ENCODE measurements around the gene GALNT10. TPM values are rescaled to one million over a fixed set of nuclear protein-coding genes. Genes with fewer than 3 reads are reported as not detected.

Gene GALNT10
- total RNA-seq, 2 donors from 2014 or later, result 48.3 to 52.6 TPM

DNA sequence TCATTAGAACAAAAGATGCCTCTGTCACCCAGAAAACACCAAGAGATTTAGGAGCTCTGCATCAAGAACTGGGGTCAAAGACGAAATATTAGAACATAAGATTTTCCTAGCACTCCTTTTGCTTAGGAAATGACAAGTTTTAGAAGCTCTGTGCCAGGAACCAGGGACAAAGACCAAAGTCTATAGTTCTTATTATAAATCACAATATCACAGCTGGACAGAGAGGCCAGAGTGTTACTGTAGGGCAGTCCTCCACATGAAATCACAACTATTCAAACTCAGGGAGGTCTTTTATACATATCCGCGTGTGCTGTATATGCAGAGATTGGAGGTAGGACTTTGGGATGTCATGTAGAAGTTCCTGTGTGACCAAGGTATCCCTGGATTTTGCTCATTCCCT, 138.5 kb downstream of the GALNT10 start:
- intact Hi-C loops (cut with DNase I, micrococcal nuclease), result no loop called here
- ATAC-seq (no peak), DNase-seq (no peak)

DNA sequence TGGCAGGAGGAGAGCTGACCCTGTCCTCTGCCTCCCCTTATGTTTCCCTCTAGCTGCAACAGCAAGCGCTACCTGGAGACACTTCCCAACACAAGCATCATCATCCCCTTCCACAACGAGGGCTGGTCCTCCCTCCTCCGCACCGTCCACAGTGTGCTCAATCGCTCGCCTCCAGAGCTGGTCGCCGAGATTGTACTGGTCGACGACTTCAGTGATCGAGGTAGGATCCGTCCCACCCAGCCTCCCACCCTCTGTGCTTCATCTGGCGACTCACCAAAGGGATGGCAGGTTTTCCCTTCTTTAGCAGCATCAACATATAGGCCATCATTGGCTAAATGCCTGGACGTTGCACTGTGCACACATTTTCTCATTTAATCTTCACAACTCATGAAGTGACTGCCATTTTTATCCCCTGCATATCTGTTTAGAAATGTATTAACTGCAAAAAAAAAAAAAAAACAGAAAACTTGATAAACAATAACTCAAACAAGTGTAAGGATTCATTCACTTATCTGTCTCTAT, 139.0 kb downstream of the GALNT10 start:
- intact Hi-C loops (cut with DNase I, micrococcal nuclease), result no loop called here
- ATAC-seq, result no peak

DNA sequence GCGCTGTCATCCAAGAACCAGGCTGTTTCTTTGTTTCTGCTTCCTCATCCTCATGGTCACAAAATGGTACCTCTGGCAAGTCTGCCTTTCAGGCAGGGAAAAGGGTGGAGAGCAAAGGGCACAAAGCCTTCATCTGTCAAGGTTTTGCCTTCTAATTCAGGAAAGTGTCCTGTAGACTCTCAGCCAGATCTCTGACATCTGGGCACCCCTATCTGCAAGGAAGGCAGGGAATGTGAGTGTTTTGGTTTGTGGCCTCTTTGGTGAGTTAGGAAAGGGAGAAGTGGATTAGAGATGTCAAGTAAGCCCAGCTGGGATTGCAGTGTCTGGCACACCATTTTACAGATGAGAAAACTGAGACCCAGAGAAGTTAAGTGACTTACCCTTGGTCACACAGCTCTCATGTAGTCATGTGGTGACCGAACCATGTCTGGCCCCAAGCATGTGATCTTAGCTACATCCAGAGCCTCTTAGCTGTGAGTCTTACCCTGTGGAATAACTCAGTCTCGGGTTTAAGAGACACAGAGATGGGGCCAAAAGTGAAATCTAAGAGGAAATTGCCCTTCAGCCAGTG, 139.6 kb downstream of the GALNT10 start:
- ATAC-seq (no peak), DNase-seq (no peak)
- intact Hi-C loops (cut with DNase I, micrococcal nuclease), result no loop called here

More for the DNA sequence above, 139.0 kb downstream of the GALNT10 start:
- no peak for DNase-seq

GRCh38 chr5:154331232-154331631, 140.7 kb downstream of the GALNT10 start:
- ATAC-seq, result no peak
- DNase-seq, result no peak
- intact Hi-C loops (cut with DNase I, micrococcal nuclease), result no loop called here

DNA sequence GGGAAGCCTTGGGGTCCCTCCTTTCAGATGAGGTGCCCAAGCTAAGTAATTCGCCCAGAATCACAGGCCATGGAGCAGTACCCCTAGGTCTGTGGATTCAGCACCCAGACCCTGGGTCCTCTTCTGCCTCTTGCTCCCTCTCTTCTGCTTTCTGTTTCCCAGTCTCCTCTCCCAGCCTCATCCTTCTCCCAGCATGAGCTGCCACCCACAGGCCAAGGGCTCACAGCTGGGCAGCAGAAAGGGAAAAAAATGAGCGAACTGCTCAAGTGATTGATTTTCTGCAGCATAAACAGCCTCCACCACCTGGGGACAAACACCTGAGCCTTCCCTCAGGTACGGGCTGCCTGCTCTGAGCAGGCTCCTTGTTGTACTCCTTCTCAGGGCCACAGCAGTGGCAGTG, 141.4 kb downstream of the GALNT10 start:
- DNase-seq (no peak), ATAC-seq (no peak)
- intact Hi-C loops (cut with DNase I, micrococcal nuclease), result no loop called here

DNA sequence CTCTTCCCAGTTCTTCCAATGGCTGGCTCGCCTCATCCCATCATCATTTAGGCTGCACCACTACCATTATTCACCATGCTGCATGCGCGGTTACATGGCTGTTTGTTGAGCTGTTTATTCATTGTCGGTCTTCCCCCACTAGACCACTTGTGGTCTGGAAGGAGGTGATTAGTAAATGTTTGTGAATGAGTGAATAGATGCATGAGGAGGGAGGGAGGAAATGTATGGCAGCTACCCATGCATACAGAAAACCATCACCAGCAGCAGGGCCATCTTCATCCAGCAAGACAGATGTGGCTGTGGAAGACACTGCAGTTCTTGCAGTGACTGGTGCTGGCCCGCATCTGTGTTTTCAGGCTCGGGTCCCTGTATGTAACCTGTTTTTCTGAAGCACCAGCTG, 141.9 kb downstream of the GALNT10 start:
- ATAC-seq, result no peak

DNA sequence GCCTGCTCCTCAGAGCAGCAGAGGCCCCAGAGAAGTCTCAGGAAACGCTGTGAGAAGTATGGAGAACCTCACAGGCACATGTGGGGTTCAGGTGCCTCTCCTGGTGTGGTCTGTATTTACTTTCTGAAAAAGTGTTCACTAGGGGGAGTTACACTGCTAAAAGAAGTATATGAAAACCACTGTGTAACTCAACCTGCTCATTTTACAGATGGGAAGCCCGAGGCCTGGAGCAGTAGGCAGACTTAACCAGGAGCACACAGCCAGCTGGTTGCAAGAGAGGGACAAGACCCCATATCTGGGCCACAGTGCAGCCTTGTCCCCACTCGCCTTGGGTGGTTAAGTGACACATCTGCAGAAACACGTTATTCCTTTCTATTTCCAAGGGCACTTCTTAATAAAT, 142.5 kb downstream of the GALNT10 start:
- intact Hi-C loops (cut with DNase I, micrococcal nuclease), result no loop called here
- DNase-seq (no peak), ATAC-seq (no peak)

More for the DNA sequence above, 141.9 kb downstream of the GALNT10 start:
- no peak for DNase-seq
- intact Hi-C loops (cut with DNase I, micrococcal nuclease), result no loop called here

DNA sequence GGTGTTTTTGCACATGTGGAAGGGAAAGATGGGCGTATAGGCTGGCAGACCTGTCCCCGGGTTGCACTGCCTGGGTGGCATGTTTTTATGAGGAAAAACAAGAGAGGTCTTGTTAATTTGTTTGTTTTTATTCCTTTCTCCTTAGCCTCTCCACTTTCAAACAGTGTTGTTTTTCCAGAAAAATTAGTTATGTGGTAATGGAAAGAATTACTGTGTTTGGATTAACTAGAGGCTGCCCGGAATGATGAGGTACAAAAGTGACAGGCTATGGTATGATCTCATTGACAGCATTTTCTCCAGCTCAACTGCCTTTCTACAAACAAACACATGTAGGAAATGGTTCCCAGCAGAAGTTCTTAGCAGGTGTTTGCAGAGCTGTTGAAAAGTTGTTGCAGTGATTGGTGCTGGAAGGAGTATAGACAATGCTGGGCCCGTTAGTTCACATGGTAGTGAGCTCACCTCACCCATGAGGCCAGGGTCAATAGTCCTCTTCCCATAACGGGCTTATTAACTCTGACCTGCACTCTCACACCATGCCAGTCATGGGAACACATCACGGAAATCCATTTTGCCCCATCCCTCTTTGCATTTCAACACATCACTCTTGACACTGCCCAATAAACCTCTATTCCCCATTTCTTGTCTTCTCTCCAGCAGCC, 144.0 kb downstream of the GALNT10 start:
- DNase-seq (no peak), ATAC-seq (peak; percentile 9)
- intact Hi-C loops (cut with DNase I, micrococcal nuclease), result no loop called here

DNA sequence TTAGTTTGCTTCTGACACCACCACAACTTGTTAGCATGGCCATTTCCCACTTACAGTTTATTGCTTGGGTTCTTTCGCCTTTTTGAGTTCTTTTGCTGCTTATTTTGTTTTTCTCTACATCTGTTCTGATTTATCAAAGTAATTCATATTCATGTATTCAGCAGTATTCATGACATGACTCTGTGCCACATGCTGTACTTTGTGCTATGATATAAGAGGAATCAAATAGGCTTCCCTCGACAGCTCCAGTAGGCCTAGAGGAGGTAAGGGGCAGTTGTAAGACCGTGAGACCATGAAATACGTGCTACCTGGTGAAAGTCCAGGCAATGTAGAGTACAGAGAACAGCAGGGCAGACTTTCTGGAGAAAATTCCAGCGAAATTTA, 144.5 kb downstream of the GALNT10 start:
- ATAC-seq (no peak), DNase-seq (no peak)
- intact Hi-C loops (cut with DNase I, micrococcal nuclease), result no loop called here

- no peak for ATAC-seq
- intact Hi-C loops (cut with DNase I, micrococcal nuclease), result no loop called here
- no peak for DNase-seq
These were observed 151.1 kb downstream of the GALNT10 start for GRCh38 chr5:154341620-154342019.

DNA sequence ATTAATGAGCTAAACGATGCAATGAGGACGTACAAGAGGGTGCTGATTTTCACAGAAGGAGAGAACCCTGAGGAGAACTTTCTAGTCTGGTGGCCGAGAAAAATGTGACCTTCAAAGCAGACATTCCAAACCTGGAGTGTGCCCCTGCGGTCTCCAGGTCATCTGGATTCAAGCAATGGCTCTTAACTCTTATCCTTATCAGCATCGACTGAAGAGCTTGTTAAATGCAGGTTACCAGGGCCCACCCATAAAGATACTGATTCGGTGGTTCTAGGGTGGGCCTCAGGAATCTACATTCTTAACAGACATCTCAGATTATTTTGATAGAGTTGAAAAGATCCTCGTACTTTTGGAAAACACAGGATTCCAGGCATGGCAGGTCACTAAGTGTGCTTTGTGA, 151.7 kb downstream of the GALNT10 start:
- DNase-seq, result no peak
- ATAC-seq, result no peak
- intact Hi-C loops (cut with DNase I, micrococcal nuclease), result no loop called here

- ATAC-seq (no peak), DNase-seq (no peak)
- intact Hi-C loops (cut with DNase I, micrococcal nuclease), result no loop called here
These were observed 152.4 kb downstream of the GALNT10 start for GRCh38 chr5:154342963-154343362.

DNA sequence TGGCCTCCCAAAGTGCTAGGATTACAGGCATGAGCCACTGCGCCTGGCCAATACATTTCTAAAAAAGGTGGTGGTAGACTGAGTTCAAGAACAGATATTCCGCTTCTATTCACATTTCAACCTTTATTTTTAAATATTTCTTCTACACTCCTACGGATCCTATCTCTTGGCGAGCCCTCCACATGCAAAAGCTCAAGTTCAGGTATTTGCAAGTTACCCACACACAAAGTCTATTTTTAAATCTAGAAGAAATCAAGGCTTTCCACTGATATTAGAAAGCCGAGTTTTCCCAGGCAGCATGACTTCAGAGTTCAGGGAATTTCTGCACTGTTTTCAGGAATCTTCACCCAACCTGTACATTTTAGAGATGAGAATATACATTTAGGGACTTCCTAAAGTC, 153.9 kb downstream of the GALNT10 start:
- ATAC-seq, result no peak
- intact Hi-C loops (cut with DNase I, micrococcal nuclease), result no loop called here
- DNase-seq, result no peak

GRCh38 chr5:154345255-154345952, 154.9 kb downstream of the GALNT10 start:
- ATAC-seq (no peak), DNase-seq (no peak)
- intact Hi-C loops (cut with DNase I, micrococcal nuclease), result no loop called here

DNA sequence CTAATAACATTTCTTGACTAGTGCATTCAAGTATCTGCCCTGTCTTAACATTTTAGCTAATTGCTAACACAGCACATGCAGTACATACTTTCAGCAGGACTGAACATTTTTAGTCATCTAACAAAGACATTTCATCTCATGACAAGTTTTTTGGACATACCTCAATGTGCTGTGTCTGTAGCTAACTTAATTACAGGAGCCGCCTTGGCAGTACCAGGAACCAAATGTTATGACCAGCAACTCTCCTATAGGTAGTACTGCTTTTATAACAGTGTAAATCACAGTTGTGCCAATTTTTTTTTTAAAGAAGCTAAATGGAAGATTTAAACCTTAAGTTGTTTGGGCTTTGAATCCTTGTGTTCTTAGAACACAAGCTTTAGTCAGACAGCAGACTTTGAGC, 155.9 kb downstream of the GALNT10 start:
- ATAC-seq (peak; percentile 40), DNase-seq (no peak)
- intact Hi-C loops (cut with DNase I, micrococcal nuclease), result no loop called here

GRCh38 chr5:154349626-154350264, 159.2 kb downstream of the GALNT10 start:
- intact Hi-C loops (cut with DNase I, micrococcal nuclease), result no loop called here
- no peak for DNase-seq
- ATAC-seq, result no peak

DNA sequence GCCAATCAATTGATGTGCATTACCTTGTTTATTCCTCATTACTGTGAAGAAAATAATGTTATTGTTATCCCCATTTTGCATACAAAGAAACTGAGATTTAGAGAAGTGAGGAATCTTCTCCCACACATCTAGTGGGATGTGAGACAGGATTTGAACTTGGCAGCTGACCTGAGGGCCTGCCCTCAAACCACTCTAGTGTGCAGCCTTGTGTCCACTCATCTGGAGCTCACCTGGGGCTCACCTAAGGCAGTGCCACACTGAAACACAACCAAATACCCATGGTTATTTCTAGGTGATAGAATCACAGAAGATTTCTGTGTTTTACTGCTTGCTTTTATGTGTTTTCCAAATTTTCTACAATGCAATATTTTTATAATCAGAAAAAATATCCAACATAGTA, 160.6 kb downstream of the GALNT10 start:
- DNase-seq, result no peak
- intact Hi-C loops (cut with DNase I, micrococcal nuclease), result no loop called here
- no peak for ATAC-seq

DNA sequence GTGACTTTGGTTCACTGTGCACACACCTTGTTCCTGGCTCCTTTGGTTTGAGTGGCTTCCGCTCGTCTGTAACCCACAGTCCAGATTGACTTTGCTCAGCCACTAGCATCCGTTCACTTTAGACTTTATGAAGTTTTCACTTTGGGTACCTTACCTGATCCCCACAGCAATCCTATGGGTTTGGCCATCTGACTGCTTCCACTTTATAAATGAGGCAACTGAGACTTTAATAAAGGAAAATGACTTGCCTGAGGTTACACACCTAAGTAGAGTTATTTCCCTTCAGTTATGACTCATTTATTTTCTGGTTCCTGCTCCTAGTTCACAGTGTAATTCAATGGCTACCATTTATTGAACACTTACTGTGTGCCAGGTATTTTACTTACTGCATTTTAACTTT, 161.0 kb downstream of the GALNT10 start:
- intact Hi-C loops (cut with DNase I, micrococcal nuclease), result no loop called here
- DNase-seq (no peak), ATAC-seq (no peak)

DNA sequence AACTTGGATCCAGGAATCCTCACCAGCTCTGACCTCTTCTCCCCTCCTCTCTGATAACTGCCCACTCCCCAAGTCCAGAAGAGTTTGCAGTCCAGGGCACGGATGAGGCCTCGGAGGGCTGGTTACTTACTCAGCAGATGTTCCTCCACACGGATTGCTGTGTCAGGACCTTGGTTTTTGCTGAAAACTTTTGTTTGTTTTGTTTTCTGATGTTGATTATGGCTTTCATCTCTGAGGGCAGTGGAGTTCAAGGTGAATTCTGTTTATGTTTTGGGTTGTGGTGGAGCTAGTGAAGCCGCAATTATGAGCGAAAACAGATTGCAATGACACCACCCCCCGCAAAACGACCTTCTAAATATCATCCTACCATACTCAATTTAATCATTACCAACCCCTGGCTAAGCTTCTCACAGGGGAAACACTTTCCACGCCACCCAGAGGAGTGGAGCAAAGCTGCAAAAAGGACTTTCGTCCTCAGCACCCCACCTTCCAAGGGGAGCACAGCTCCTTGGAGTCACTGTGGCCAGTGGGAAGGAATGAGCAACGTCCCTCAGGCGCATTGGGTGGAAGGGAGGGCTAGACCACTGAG, 162.5 kb downstream of the GALNT10 start:
- DNase-seq, result no peak
- intact Hi-C loops (cut with DNase I, micrococcal nuclease), result no loop called here
- no peak for ATAC-seq

Measured in left colon (tissue), 2 donors.